ENCODE data around the gene ABCB9. TPM values are rescaled to one million over a fixed set of nuclear protein-coding genes. Genes with fewer than 3 reads are reported as not detected.

The ABCB9 gene
- total and polyA plus RNA-seq, 2 donors (not counting 1 experiment from before 2014, with no cell fraction given), result 2.1 to 3.7 TPM

- H3K9me3 Mint-ChIP-seq (ENCODE audit: insufficient read depth), result no peaks in the 10 kb centered on the region
- H3K27me3 Mint-ChIP-seq, result no peaks in the 10 kb centered on the region
- Histone ChIP-seq H3K79me2 (ENCODE audit: control insufficient read depth, insufficient read depth, low read length) (peaks cover 96% of the 10 kb centered on the region), H3K4me3 (ENCODE audit: control extremely low read depth in 1 of 5, extremely low read depth in 1 of 5, insufficient read depth in 1 of 5, low read depth in 2 of 5, low read length in 4 of 5) (peak overlapping the region in 4 of 5 experiments; percentile 7 to 47 (median 30)), H3K9me3 (ENCODE audit: control extremely low read depth in 1 of 3, control insufficient read depth in 2 of 3, insufficient read depth in 1 of 3, low read length in 2 of 3) (no peaks in the 10 kb centered on the region), H2AFZ (ENCODE audit: insufficient read depth, low read depth, low read length, poor library complexity, severe bottlenecking) (no peak overlapping the region), H3K9ac (ENCODE audit: low read length) (peak overlapping the region; percentile 52), H3K27ac (ENCODE audit: low read length in 2 of 2) (peak overlapping the region; percentile 64 to 97), H3K4me1 (ENCODE audit: control insufficient read depth in 2 of 2, insufficient read depth in 2 of 2, low read length in 2 of 2) (peaks cover 89 to 95% of the 10 kb centered on the region in 2 donors), H3K36me3 (replicated peaks in 1 of 2; ENCODE audit: control extremely low read depth in 1 of 2, control insufficient read depth in 1 of 2, extremely low read depth in 1 of 2, insufficient read depth in 2 of 2, low read length in 1 of 2) (no peaks in the 10 kb centered on the region), H3K4me2 (replicated peaks; ENCODE audit: low read depth, low read length, poor library complexity, severe bottlenecking) (peak overlapping the region; percentile 67), H3K27me3 (replicated peaks in 1 of 4; ENCODE audit: control extremely low read depth in 1 of 4, control insufficient read depth in 3 of 4, insufficient read depth in 4 of 4, low read length in 3 of 4) (no peaks in the 10 kb centered on the region), H4K20me1 (ENCODE audit: control insufficient read depth, insufficient read depth, low read length, poor library complexity, severe bottlenecking) (peaks cover 33% of the 10 kb centered on the region)
- intact Hi-C loops (cut with micrococcal nuclease), result loop anchor here (5.0 kb wide), 2 partner anchors 32 to 78 kb away; no protein-coding TSS in a partner anchor
- ATAC-seq (ENCODE audit: low read depth) (no peak), DNase-seq (peak; percentile 63)
- POLR2A ChIA-PET, result interaction anchor here (0.7 to 1.2 kb wide), 4 partner anchors 11 to 56 kb away, joined by 3 to 6 read pairs (median 4); no protein-coding TSS in a partner anchor
- peak overlapping the region; percentile 96 for H3K27ac Mint-ChIP-seq
- CTCF ChIA-PET, result interaction anchor here (0.7 to 11.0 kb wide), 13 partner anchors 8 to 1085 kb away, joined by 3 to 101 read pairs (median 6); partner anchors contain the start of gene VPS37B
- H3K4me1 Mint-ChIP-seq, result peaks cover 86% of the 10 kb centered on the region
- peak overlapping the region; percentile 93 for H3K4me3 Mint-ChIP-seq
- TF ChIP-seq CTCF (IDR thresholded peaks at IDR 0.05), result no peak
- TF ChIP-seq EZH2 (IDR thresholded peaks at IDR 0.05; ENCODE audit: borderline replicate concordance, insufficient read depth, low read depth, low read length, poor library complexity, severe bottlenecking), result no peak
- 22% methylated on average over 7 of the region's 13 CpGs for WGBS (ENCODE audit: insufficient coverage)
Measured at GRCh38 chr12:122889761-122890520, 76.3 kb downstream of the ABCB9 start.

Measured in B cell (primary cell).